ENCODE measurements around the gene ASB2.

ASB2 gene

DNA sequence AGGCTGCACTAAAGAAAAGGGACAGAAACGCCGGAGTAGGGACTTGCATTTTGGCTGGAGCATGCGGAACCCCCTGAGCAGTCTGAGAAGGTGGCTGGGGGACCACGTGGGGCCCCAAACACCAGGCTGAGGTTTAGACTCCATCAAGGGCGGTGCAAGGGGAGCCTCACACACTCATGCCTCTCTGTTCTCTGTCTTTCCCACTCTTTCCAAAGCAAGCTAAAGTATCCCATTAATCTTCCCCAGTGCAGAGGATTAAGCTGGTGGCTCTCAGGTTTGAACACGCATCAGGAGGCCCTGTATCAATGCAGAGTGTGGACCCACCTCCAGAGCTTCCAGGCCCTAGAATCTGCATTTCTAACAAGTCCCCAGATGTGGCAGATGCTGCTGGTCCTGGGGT is 34.3 kb upstream of the ASB2 start:
- no peak overlapping the region for H3K4me3 ChIP-seq (replicated peaks; ENCODE audit: low read depth, low read length)

DNA sequence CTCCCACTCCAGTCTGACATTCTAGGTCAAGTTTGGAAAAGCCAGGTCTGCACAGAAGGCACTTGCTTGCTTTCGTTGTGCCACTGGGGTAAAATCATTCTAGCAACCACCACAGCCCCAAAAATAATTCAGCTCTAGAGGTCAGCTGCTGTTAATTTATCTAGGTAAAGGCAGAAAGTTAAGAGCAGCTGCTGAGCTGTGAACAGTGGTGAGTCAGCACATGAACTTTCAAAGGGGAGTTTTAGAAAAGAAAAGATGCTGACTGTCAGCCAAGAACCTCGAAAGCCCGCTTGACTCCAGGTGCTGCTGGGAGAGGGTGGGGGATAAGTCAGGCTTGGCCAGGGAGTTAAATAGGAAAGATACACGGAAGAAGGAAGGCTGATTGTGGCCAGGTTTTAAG is 33.4 kb upstream of the ASB2 start:
- TF ChIP-seq, protein P1, sequence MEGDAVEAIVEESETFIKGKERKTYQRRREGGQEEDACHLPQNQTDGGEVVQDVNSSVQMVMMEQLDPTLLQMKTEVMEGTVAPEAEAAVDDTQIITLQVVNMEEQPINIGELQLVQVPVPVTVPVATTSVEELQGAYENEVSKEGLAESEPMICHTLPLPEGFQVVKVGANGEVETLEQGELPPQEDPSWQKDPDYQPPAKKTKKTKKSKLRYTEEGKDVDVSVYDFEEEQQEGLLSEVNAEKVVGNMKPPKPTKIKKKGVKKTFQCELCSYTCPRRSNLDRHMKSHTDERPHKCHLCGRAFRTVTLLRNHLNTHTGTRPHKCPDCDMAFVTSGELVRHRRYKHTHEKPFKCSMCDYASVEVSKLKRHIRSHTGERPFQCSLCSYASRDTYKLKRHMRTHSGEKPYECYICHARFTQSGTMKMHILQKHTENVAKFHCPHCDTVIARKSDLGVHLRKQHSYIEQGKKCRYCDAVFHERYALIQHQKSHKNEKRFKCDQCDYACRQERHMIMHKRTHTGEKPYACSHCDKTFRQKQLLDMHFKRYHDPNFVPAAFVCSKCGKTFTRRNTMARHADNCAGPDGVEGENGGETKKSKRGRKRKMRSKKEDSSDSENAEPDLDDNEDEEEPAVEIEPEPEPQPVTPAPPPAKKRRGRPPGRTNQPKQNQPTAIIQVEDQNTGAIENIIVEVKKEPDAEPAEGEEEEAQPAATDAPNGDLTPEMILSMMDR (IDR thresholded peaks at IDR 0.05; ENCODE audit: low read depth, low read length, missing control alignments), result no peak
- no peak overlapping the region for H3K4me3 ChIP-seq (replicated peaks; ENCODE audit: low read depth, low read length)
- DNase-seq (ENCODE audit: extremely low read depth, low read depth), result peak; percentile 38

More for the DNA sequence above, 34.3 kb upstream of the ASB2 start:
- DNase-seq (ENCODE audit: extremely low read depth, low read depth), result no peak
- TF ChIP-seq, protein P1 (IDR thresholded peaks at IDR 0.05; ENCODE audit: low read depth, low read length, missing control alignments), result no peak

DNA sequence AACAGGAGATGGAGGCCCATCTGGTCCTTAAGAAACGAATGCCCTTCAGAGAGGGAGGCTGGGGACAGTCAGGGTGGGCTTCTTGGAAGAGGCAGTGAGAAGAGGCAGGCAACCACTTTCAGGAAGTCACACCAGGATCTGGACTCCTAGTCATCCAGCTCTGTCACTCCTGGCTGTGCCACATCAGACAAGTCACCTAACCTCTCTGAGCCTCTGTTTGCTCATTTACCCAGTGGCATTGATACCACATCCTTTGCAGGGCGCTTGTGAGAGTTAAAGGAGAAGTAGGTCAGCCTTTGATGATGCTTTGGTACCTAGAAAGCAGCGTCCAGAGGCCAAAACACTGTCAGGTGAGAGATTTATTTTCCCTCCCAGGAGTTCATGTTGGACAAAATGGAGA is 31.9 kb upstream of the ASB2 start:
- TF ChIP-seq, protein P1 (IDR thresholded peaks at IDR 0.05; ENCODE audit: low read depth, low read length, missing control alignments), result no peak
- H3K4me3 ChIP-seq (replicated peaks; ENCODE audit: low read depth, low read length), result no peak overlapping the region
- no peak for DNase-seq (ENCODE audit: extremely low read depth, low read depth)

DNA sequence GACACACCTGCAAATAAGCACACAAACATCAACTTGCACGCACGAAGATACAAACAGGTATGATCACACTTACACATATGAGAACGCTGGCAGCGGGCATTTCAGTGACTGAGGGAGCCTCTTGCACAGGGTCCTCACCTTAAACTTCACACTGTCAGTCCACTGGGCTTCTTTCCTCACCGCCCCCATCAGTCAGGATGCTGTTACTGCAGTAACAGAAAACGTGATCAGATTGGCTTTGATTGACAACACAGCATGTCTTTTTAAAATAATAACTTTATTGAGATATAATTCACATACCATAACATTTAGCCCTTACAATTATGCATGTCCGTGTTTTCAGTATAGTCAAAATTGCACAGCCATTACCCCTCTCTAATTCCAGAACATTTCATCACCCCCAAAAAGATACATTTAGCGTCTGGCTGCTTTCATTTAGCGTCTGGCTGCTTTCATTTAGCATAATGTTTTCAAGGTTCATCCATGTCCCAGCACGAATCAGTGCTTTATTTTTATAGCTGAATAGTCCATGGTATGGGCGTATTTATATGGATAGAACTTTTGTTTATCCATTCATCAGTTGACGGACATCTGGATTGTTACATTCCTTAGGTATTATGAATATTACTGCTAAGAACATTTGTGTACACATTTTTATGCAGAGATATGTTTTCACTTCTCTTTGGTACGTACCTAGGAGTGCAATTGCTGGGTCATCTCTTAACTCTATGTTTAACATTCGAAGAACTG is 29.1 kb upstream of the ASB2 start:
- H3K4me3 ChIP-seq (replicated peaks; ENCODE audit: low read depth, low read length), result no peak overlapping the region
- no peak for DNase-seq (ENCODE audit: extremely low read depth, low read depth)
- TF ChIP-seq, protein P1 (IDR thresholded peaks at IDR 0.05; ENCODE audit: low read depth, low read length, missing control alignments), result peak; percentile 48

DNA sequence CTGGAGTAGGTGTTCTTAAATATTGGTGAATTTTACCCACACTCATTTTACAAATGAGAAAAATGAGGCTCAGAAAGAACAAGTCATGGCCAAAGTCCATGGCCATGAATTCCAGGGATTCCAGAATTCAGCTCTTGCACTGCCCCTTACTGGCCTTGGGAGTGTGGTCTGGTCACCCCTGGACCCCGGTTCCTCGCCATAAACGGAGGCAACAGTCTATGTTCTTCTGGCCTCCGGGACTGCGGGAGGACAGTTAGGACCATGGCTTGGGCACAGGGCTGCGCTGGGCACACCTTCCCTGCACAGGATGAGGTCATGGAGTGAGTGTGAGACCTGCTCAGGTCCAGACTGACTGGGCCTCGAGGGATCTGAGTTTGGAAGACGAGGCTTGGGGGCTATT is 27.6 kb upstream of the ASB2 start:
- TF ChIP-seq, protein P1 (IDR thresholded peaks at IDR 0.05; ENCODE audit: low read depth, low read length, missing control alignments), result no peak
- H3K4me3 ChIP-seq (replicated peaks; ENCODE audit: low read depth, low read length), result no peak overlapping the region
- DNase-seq (ENCODE audit: extremely low read depth, low read depth), result no peak

DNA sequence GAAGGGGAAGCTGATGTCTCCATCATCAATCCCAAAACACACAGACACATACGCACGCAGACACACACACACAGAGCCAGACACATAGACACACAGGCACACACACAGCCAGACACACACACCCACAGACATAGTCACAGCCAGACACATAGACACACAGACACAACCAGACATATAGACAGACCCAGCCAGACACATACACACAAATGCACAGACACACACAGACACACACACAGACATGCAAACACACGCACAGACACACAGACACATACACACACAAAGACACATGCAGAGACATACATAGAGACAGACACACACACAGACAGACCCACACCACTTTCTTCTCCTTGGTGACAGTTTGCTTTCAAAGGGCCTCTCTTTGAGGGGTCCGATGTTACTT is 27.0 kb upstream of the ASB2 start:
- H3K4me3 ChIP-seq (replicated peaks; ENCODE audit: low read depth, low read length), result no peak overlapping the region
- no peak for DNase-seq (ENCODE audit: extremely low read depth, low read depth)
- TF ChIP-seq, protein P1 (IDR thresholded peaks at IDR 0.05; ENCODE audit: low read depth, low read length, missing control alignments), result no peak

All from HFF-Myc (cell line).